ENCODE data around the gene IZUMO4.
"Not testable (repeated sequence)": the region's sequence is repeated elsewhere in the genome, so short reads cannot be mapped to it uniquely, and the experiment has no call there.

Gene IZUMO4

DNA sequence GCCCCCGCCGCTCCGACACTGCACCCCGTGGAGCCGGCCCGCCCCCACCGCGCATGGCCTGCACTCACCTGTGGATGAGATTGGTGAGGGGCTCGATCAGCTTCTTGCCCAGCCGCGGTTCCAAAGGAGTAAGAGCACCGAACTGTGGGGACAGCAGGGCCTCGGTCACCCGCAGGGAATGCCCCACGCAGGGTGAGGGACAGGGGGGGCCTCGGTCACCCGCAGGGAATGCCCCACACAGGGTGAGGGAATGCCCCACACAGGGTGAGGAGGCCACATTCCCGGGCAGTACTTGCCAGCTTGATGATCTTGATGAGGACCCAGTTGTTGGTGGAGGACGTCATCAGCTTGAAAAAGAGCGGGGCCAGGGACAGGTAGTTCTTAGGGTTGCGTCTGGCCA is 32.3 kb downstream of the IZUMO4 start:
- TF ChIP-seq CTCF (IDR thresholded peaks at IDR 0.05; ENCODE audit: low read depth, low read length) = no peak
- no peak overlapping the region for H3K4me3 ChIP-seq (replicated peaks in 1 of 2; ENCODE audit: low read depth in 2 of 2, low read length in 2 of 2)
- DNase-seq (ENCODE audit: low read depth in 2 of 2) = no peak

DNA sequence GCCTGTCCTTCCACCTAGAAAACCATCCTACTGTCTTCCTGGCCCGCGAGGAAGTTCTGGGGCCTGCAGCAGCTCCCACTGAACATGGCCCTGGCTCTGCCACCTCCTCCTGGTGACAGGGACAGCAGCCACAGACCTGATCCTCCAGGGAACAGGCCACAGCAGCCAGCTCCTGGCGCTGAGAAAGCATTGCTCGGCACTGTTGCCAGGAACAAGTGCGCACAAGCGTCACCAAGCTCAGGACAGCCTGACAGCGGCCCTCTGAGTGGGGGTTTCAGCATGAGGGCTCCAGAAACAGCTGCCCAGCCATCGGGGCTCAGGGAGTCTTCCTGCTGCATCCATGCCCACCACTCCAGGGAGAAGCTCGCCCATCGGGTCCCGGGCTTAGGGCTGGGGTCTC is 32.8 kb downstream of the IZUMO4 start:
- no peak overlapping the region for H3K4me3 ChIP-seq (replicated peaks in 1 of 2; ENCODE audit: low read depth in 2 of 2, low read length in 2 of 2)
- DNase-seq (ENCODE audit: low read depth in 2 of 2) = no peak
- TF ChIP-seq CTCF (IDR thresholded peaks at IDR 0.05; ENCODE audit: low read depth, low read length) = no peak

GRCh38 chr19:2129892-2130770 is 33.4 kb downstream of the IZUMO4 start:
- TF ChIP-seq CTCF (IDR thresholded peaks at IDR 0.05; ENCODE audit: low read depth, low read length) = no peak
- DNase-seq (ENCODE audit: low read depth in 2 of 2) = no peak
- H3K4me3 ChIP-seq (replicated peaks in 1 of 2; ENCODE audit: low read depth in 2 of 2, low read length in 2 of 2) = no peak overlapping the region

- DNase-seq (ENCODE audit: low read depth in 2 of 2); H3K4me3 ChIP-seq (replicated peaks in 1 of 2; ENCODE audit: low read depth in 2 of 2, low read length in 2 of 2): not testable (repeated sequence)
Observed at GRCh38 chr19:2131012-2131975, 34.6 kb downstream of the IZUMO4 start.

GRCh38 chr19:2132191-2132590 is 35.5 kb downstream of the IZUMO4 start:
- TF ChIP-seq CTCF (IDR thresholded peaks at IDR 0.05; ENCODE audit: low read depth, low read length) = no peak
- no peak overlapping the region for H3K4me3 ChIP-seq (replicated peaks in 1 of 2; ENCODE audit: low read depth in 2 of 2, low read length in 2 of 2)
- no peak for DNase-seq (ENCODE audit: low read depth in 2 of 2)

DNA sequence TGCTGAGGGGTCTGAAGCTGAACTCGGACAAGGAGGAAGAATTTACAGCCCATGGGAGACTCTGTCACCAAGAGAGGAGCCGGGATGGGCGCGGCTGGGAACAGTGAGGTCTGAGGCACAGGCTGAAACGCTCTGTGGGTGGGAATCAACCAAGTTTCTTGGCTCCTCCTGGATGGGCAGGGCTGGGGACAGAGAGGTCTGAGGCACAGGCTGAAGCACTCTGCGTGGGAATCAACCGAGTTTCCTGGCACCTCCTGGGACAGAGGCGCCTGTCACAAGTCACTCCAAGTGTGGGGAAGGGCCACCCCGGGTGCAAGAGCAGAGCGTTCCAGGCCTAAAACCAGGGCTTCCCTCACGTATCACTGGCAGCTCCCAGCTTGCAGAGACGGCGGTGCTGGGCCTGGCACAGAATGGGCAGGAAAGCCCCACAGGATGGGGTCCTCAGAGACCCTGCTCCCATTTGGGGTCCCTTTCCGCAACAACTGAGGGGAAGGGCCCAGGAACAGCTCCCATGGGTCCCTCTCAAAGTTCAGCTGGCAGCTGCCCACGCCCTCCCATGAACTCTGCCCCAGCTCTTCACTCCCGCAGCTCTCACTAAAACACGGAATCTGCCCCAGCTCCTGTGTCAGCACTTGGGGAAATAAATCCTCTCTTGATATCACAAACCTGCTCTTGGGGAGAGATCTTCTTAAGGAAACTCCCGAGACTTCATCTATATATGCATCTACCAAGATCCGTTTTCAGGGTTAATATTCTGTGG is 36.2 kb downstream of the IZUMO4 start:
- TF ChIP-seq CTCF (IDR thresholded peaks at IDR 0.05; ENCODE audit: low read depth, low read length) = no peak
- DNase-seq (ENCODE audit: low read depth in 2 of 2) = no peak
- no peak overlapping the region for H3K4me3 ChIP-seq (replicated peaks in 1 of 2; ENCODE audit: low read depth in 2 of 2, low read length in 2 of 2)

All from cardiac fibroblast (primary cell).